ENCODE results near the gene KANSL1L.

DNA sequence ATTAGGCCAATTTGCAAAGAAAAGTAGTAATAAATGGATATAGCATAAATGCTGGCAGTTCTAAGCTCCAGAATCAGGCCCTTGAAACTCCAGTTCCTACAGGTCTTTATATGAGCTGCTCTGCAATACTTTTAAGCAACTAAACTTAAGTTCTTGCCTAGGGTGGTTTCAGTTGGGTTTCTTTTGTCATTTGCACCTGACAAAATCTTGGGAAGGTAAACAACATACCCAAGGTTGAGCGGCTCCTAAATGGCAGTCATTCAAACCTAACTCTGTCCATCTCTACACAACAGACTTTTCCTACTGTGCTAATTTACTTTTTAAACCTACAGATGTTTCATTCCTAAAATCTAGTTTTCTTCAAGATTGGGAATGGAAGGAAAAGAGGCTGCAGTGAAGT is 9.3 kb upstream of the KANSL1L start:
- no peak for TF ChIP-seq POLR2A (IDR thresholded peaks at IDR 0.05; ENCODE audit: extremely low read depth, insufficient read length)
- TF ChIP-seq, protein P1, sequence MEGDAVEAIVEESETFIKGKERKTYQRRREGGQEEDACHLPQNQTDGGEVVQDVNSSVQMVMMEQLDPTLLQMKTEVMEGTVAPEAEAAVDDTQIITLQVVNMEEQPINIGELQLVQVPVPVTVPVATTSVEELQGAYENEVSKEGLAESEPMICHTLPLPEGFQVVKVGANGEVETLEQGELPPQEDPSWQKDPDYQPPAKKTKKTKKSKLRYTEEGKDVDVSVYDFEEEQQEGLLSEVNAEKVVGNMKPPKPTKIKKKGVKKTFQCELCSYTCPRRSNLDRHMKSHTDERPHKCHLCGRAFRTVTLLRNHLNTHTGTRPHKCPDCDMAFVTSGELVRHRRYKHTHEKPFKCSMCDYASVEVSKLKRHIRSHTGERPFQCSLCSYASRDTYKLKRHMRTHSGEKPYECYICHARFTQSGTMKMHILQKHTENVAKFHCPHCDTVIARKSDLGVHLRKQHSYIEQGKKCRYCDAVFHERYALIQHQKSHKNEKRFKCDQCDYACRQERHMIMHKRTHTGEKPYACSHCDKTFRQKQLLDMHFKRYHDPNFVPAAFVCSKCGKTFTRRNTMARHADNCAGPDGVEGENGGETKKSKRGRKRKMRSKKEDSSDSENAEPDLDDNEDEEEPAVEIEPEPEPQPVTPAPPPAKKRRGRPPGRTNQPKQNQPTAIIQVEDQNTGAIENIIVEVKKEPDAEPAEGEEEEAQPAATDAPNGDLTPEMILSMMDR (IDR thresholded peaks at IDR 0.05; ENCODE audit: low read depth, low read length) = no peak
- no peak for TF ChIP-seq MYC (IDR thresholded peaks at IDR 0.05; ENCODE audit: low read depth, low read length)
- TF ChIP-seq, protein P2, sequence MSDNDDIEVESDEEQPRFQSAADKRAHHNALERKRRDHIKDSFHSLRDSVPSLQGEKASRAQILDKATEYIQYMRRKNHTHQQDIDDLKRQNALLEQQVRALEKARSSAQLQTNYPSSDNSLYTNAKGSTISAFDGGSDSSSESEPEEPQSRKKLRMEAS (IDR thresholded peaks at IDR 0.05; ENCODE audit: low read depth, low read length) = no peak

Data from NB4 (cell line).